HepG2 (cell line): ENCODE measurements around the gene CHST3. TPM values are rescaled to one million over a fixed set of nuclear protein-coding genes. Genes with fewer than 3 reads are reported as not detected.

ENCODE experiments used
- CBX5 ChIP-seq: sonication (generic); formaldehyde crosslinking; IDR thresholded peaks from 2 replicates; pipeline ENCODE4 v1.4.0; 2020; ENCODE audit warnings: missing genetic modification reagents, borderline replicate concordance
- GPN1 ChIP-seq: sonication (generic); formaldehyde crosslinking; IDR thresholded peaks from 2 replicates; pipeline ENCODE4 v1.5.1; 2020; ENCODE audit warnings: missing genetic modification reagents, borderline replicate concordance
- HNRNPL ChIP-seq: fragments of 200-400 bp; formaldehyde crosslinking; IDR thresholded peaks from 2 replicates; pipeline ENCODE4 v1.6.1; 2017; ENCODE audit warnings: mild to moderate bottlenecking, low read depth, low read length
- KLF13 ChIP-seq: sonication (generic); formaldehyde crosslinking; IDR thresholded peaks from 2 replicates; pipeline ENCODE4 v1.4.0; 2020; ENCODE audit warnings: mild to moderate bottlenecking, missing genetic modification reagents
- MEIS1 ChIP-seq: sonication (generic); formaldehyde crosslinking; IDR thresholded peaks from 2 replicates; pipeline ENCODE4 v1.9.0; 2021; ENCODE audit warnings: mild to moderate bottlenecking, missing genetic modification reagents, moderate library complexity, borderline replicate concordance
- NR2F2 ChIP-seq: IDR thresholded peaks from 2 replicates; pipeline ENCODE4 v1.6.1; 2012; ENCODE audit warnings: low read depth, inconsistent platforms, borderline replicate concordance
- RFXAP ChIP-seq: sonication (generic); formaldehyde crosslinking; IDR thresholded peaks from 2 replicates; pipeline ENCODE4 v1.4.0; 2020; ENCODE audit warnings: missing genetic modification reagents, borderline replicate concordance
- SMC3 ChIP-seq: IDR thresholded peaks from 2 replicates; pipeline ENCODE4 v1.6.1; 2011; ENCODE audit warnings: low read length, improper control_type of control experiment
- ZBTB21 ChIP-seq: sonication (generic); formaldehyde crosslinking; IDR thresholded peaks from 2 replicates; pipeline ENCODE4 v1.4.0; 2020; ENCODE audit warnings: missing genetic modification reagents
- ZBTB38 ChIP-seq: sonication (generic); formaldehyde crosslinking; IDR thresholded peaks from 2 replicates; pipeline ENCODE4 v1.5.1; 2020; ENCODE audit warnings: mild to moderate bottlenecking, missing genetic modification reagents
- ZNF33B ChIP-seq: sonication (generic); formaldehyde crosslinking; IDR thresholded peaks from 2 replicates; pipeline ENCODE4 v1.5.1; 2020; ENCODE audit warnings: mild to moderate bottlenecking, missing genetic modification reagents
- ZZZ3 ChIP-seq: sonication (generic); formaldehyde crosslinking; IDR thresholded peaks from 2 replicates; pipeline ENCODE4 v1.4.0; 2020; ENCODE audit warnings: missing genetic modification reagents, mild to moderate bottlenecking, borderline replicate concordance
- polyA plus RNA-seq, 8 experiments: library from polyadenylated mRNA; depleted of rRNA in 3 of 8; stranded (reverse) in 7 of 8; unstranded in 1 of 8; fragments of >200 nt; fragmentation: Illumina TruSeq in 4 of 8; extraction: Trizol in 4 of 8; gene quantifications; 2 replicates each; pipeline versions ENCODE4 v1.2.1 to v1.2.3, GENCODE V29; 2011 to 2016; ENCODE audit warnings: low read depth in 4 of 8, missing spikeins in 1 of 8, mixed read lengths in 1 of 8; ENCODE audit not compliant: insufficient read depth in 1 of 8
- total RNA-seq, 5 experiments: library from RNA; depleted of rRNA; stranded (reverse); fragments of >200 nt; fragmentation: Illumina TruSeq; extraction: Trizol; gene quantifications; 2 replicates each; pipeline ENCODE4 v1.2.3, GENCODE V29; 2016; ENCODE audit warnings: low read depth in 1 of 5
- TF ChIP-seq, protein P1 (sequence below): IDR thresholded peaks from 2 replicates; pipeline ENCODE4 v1.6.1; 2012; ENCODE audit warnings: low read depth, low read length, improper control_type of control experiment
- TF ChIP-seq, protein P2 (sequence below): sonication (generic); formaldehyde crosslinking; IDR thresholded peaks from 2 replicates; pipeline ENCODE4 v1.5.0; 2020; ENCODE audit warnings: mild to moderate bottlenecking, low read depth, missing genetic modification reagents, borderline replicate concordance
- TF ChIP-seq, protein P3 (sequence below): sonication (generic); formaldehyde crosslinking; IDR thresholded peaks from 2 replicates; pipeline ENCODE4 v1.5.0; 2020; ENCODE audit warnings: missing genetic modification reagents, mild to moderate bottlenecking, borderline replicate concordance
- TF ChIP-seq, protein P4 (sequence below): sonication (generic); formaldehyde crosslinking; IDR thresholded peaks from 2 replicates; pipeline ENCODE4 v1.9.0; 2021; ENCODE audit warnings: missing genetic modification reagents, borderline replicate concordance
- TF ChIP-seq, protein P5 (sequence below), 2 experiments: sonication (generic) in 1 of 2; formaldehyde crosslinking in 1 of 2; IDR thresholded peaks; 2 replicates each; pipeline versions ENCODE4 v1.4.0 to v1.6.1; 2016 to 2020; ENCODE audit warnings: borderline replicate concordance in 1 of 2, low read depth in 1 of 2, mild to moderate bottlenecking in 1 of 2, missing genetic modification reagents in 1 of 2

Gene CHST3
- total and polyA plus RNA-seq, 2 of the 13 experiments (the other 11 are each of a cell fraction or from before 2014, with no cell fraction given) = 7.2 to 18.7 TPM

DNA sequence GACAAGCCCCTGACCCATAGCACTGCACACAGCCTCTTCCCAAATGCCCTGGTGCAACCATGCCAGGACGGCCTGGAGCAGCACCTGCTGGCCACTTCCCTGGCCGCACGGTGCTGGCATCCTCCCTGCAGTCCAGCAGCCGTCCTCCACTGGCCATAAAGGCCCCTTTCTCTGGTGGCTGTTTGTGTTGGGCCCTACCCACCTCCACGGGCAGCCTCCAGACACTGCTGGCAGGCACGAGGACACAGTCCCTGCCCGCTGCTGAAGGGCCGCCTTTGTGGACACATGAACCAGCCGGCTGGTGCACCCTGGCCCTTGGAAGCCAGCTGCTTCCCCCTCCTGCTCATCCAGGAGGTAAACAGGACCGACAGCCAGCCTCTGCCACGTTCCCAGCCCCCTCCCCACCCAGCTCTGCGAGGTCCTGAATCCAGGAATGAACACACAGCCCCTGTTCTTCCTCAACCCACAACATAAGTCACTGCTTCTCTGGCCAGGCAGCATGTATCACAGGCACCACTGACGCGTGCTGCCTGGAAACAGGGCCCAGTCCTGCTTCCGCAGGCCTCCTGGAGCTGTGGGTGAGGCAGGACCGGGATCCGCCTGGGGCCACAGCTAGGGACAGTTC lies 80.3 kb downstream of the CHST3 start (continued):
- no peak for TF ChIP-seq ZZZ3 (CRISPR knock-in tag)
- TF ChIP-seq GPN1 (CRISPR knock-in tag) = no peak
- TF ChIP-seq, protein P1, sequence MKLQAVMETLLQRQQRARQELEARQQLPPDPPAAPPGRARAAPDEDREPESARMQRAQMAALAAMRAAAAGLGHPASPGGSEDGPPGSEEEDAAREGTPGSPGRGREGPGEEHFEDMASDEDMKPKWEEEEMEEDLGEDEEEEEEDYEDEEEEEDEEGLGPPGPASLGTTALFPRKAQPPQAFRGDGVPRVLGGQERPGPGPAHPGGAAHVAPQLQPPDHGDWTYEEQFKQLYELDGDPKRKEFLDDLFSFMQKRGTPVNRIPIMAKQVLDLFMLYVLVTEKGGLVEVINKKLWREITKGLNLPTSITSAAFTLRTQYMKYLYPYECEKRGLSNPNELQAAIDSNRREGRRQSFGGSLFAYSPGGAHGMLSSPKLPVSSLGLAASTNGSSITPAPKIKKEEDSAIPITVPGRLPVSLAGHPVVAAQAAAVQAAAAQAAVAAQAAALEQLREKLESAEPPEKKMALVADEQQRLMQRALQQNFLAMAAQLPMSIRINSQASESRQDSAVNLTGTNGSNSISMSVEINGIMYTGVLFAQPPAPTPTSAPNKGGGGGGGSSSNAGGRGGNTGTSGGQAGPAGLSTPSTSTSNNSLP = no peak
- TF ChIP-seq, protein P2, sequence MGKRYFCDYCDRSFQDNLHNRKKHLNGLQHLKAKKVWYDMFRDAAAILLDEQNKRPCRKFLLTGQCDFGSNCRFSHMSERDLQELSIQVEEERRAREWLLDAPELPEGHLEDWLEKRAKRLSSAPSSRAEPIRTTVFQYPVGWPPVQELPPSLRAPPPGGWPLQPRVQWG = no peak
- no peak for TF ChIP-seq ZNF33B (CRISPR knock-in tag)
- TF ChIP-seq, protein P3, sequence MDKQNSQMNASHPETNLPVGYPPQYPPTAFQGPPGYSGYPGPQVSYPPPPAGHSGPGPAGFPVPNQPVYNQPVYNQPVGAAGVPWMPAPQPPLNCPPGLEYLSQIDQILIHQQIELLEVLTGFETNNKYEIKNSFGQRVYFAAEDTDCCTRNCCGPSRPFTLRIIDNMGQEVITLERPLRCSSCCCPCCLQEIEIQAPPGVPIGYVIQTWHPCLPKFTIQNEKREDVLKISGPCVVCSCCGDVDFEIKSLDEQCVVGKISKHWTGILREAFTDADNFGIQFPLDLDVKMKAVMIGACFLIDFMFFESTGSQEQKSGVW (CRISPR knock-in tag) = no peak
- TF ChIP-seq SMC3 = peak; percentile 55; the same call in 1 of the 2 replicates
- TF ChIP-seq HNRNPL = peak; percentile 100
- TF ChIP-seq ZBTB38 (CRISPR knock-in tag) = peak; percentile 90
- 0 out of 2 replicates have a peak, but pooled peaks have one; percentile 44 for TF ChIP-seq CBX5
- TF ChIP-seq ZBTB21 = no peak
- TF ChIP-seq MEIS1 (CRISPR knock-in tag) = peak; percentile 37; the same call in 1 of the 2 replicates
- peak; percentile 73; the same call in 1 of the 2 replicates for TF ChIP-seq RFXAP
- TF ChIP-seq KLF13 (CRISPR knock-in tag) = no peak
- TF ChIP-seq, protein P4, sequence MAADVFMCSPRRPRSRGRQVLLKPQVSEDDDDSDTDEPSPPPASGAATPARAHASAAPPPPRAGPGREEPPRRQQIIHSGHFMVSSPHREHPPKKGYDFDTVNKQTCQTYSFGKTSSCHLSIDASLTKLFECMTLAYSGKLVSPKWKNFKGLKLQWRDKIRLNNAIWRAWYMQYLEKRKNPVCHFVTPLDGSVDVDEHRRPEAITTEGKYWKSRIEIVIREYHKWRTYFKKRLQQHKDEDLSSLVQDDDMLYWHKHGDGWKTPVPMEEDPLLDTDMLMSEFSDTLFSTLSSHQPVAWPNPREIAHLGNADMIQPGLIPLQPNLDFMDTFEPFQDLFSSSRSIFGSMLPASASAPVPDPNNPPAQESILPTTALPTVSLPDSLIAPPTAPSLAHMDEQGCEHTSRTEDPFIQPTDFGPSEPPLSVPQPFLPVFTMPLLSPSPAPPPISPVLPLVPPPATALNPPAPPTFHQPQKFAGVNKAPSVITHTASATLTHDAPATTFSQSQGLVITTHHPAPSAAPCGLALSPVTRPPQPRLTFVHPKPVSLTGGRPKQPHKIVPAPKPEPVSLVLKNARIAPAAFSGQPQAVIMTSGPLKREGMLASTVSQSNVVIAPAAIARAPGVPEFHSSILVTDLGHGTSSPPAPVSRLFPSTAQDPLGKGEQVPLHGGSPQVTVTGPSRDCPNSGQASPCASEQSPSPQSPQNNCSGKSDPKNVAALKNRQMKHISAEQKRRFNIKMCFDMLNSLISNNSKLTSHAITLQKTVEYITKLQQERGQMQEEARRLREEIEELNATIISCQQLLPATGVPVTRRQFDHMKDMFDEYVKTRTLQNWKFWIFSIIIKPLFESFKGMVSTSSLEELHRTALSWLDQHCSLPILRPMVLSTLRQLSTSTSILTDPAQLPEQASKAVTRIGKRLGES = no peak
- TF ChIP-seq, protein P5, sequence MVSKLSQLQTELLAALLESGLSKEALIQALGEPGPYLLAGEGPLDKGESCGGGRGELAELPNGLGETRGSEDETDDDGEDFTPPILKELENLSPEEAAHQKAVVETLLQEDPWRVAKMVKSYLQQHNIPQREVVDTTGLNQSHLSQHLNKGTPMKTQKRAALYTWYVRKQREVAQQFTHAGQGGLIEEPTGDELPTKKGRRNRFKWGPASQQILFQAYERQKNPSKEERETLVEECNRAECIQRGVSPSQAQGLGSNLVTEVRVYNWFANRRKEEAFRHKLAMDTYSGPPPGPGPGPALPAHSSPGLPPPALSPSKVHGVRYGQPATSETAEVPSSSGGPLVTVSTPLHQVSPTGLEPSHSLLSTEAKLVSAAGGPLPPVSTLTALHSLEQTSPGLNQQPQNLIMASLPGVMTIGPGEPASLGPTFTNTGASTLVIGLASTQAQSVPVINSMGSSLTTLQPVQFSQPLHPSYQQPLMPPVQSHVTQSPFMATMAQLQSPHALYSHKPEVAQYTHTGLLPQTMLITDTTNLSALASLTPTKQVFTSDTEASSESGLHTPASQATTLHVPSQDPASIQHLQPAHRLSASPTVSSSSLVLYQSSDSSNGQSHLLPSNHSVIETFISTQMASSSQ (IDR thresholded peaks at IDR 0.05; ENCODE audit: low read depth) = no peak
- TF ChIP-seq, protein P5 (CRISPR knock-in tag; IDR thresholded peaks at IDR 0.05; ENCODE audit: borderline replicate concordance) = peak; percentile 42; the same call in 1 of the 2 replicates
- no peak for TF ChIP-seq NR2F2
